Measurements from ENCODE around the gene PSMC3. TPM values are rescaled to one million over a fixed set of nuclear protein-coding genes. Genes with fewer than 3 reads are reported as not detected.
A peak's percentile ranks its signal among the peaks of the same experiment; 100 is the strongest.

Gene PSMC3
- total and polyA plus RNA-seq, 9 of the 15 experiments (the other 6 are each of a cell fraction or from before 2014, with no cell fraction given), result 44.3 to 324 (median 240) TPM

GRCh38 chr11:47454258-47454671 lies 28.0 kb upstream of the PSMC3 start (continued):
- TF ChIP-seq ZNF609 (CRISPR knock-in tag; IDR thresholded peaks at IDR 0.05; ENCODE audit: borderline replicate concordance) (0 out of 2 replicates have a peak, but pooled peaks have one; percentile 52), SP1 (CRISPR knock-in tag; IDR thresholded peaks at IDR 0.05) (peak; percentile 64), CEBPB (tag; IDR thresholded peaks at IDR 0.05) (peak; percentile 95), BRD9 (IDR thresholded peaks at IDR 0.05; ENCODE audit: low read depth, partially characterized antibody) (peak; percentile 58), BCLAF1 (IDR thresholded peaks at IDR 0.05; ENCODE audit: borderline replicate concordance in 1 of 2, control insufficient read depth in 1 of 2, low read depth in 2 of 2, low read length in 1 of 2) (0 out of 4 replicates have a peak, but pooled peaks of 1 of the 2 experiments have one; percentile 23), AFF1 (IDR thresholded peaks at IDR 0.05; ENCODE audit: low read depth in 1 of 2, partially characterized antibody in 2 of 2) (peak in 1 of 2 experiments; percentile 23), RAD21 (CRISPR knock-in tag; conservative IDR thresholded peaks at IDR 0.05 in 1 of 2, IDR thresholded peaks at IDR 0.05 in 1 of 2) (peak; percentile 66 to 76), BCOR (IDR thresholded peaks at IDR 0.05) (peak; percentile 21; the same call in 1 of the 2 replicates), SPI1 (IDR thresholded peaks at IDR 0.05; ENCODE audit: borderline replicate concordance, low read depth, low read length) (0 out of 2 replicates have a peak, but pooled peaks have one; percentile 31), JUND (IDR thresholded peaks at IDR 0.05; ENCODE audit: borderline replicate concordance, low read depth, low read length) (peak; percentile 56; the same call in 1 of the 2 replicates), JUND (tag; IDR thresholded peaks at IDR 0.05; ENCODE audit: borderline replicate concordance, low read depth, low read length) (peak; percentile 29; the same call in 1 of the 3 replicates), CC2D1A (IDR thresholded peaks at IDR 0.05) (peak; percentile 56), SOX6 (IDR thresholded peaks at IDR 0.05) (0 out of 2 replicates have a peak, but pooled peaks have one; percentile 38)
